HG03139 (cell line): ENCODE results near the gene RCBTB1.
"Not testable (repeated sequence)": the region's sequence is repeated elsewhere in the genome, so short reads cannot be mapped to it uniquely, and the experiment has no call there.

Source experiments
- ATAC-seq: cut with Tn5 transposase; IDR thresholded peaks from one replicate; pipeline ENCODE4 v1.9.1; 2021; ENCODE audit not compliant: unreplicated experiment

The RCBTB1 gene

DNA sequence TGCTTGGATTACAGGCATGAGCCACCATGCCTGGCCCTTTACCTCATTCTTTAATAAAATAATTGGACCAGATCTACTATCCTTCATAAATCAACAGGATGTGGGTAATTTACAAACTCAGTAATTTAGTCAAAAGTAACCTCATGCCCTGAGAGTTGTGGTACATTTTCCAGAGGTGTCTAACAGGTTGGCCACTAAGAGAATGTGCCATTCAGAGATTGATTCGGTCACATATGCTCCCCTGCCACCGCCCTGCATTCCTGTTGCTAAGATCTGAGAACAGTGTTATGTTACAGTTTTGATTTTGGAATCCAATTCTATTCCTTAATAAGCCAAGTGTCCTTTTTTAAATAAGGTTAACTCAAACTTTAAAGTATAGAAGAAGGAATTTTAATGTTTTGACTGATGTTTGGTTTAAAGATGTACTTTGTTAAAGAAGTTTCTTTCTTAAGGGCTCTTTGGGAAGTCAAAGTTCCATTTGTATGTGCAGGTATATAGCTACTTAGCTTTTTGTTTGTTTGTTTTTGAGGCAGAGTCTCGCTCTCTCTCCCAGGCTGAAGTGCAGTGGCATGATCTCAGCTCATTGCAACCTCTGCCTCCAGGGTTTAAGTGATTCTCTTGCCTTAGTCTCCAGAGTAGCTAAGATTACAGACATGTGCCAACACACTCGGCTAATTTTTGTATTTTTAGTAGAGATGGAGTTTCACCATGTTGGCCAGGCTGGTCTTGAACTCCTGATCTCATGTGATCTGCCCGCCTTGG lies 60.4 kb downstream of the RCBTB1 start:
- no peak for ATAC-seq

- no peak for ATAC-seq
Measured at GRCh38 chr13:49521224-49521623, 64.1 kb downstream of the RCBTB1 start.

DNA sequence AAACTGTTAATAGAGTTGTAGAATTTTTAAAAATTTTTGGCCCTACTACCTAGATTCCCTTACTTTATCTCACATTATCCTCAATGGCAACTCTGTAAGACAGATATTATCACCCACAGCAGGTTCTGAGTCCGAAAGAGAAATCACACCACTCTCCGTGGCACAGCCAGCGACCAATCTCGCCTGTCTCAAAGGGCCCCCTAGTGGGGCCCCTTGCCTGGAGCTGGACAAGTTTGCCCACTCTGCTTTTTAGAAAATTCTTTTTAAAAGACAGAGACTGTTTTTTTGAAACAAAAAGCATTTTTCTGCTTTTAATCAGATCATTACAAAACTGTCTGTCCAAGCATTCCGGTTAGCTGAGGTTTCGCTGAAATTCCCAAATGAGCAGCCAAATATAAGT lies 67.9 kb downstream of the RCBTB1 start:
- ATAC-seq = no peak

- no peak for ATAC-seq
Measured at GRCh38 chr13:49516467-49516866, 68.9 kb downstream of the RCBTB1 start.

- ATAC-seq = no peak
Measured at GRCh38 chr13:49512578-49512977, 72.8 kb downstream of the RCBTB1 start.

DNA sequence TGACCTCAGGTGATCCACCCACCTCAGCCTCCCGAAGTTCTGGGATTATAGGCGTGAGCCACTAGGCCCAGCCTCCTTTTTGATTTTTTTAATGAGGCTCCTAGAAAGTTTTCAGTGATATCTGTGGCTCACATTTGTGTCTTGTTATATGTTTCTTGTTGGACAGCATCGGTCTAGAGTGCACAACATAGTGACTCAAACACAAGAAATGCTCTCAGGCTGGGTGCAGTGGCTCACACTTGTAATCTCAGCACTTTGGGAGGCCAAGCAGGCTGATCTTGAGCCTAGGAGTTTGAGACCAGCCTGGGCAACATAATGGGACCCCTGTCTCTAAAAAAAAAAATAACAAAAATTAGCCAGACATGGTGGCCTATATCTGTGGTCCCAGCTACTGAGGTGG lies 81.4 kb downstream of the RCBTB1 start:
- no peak for ATAC-seq

GRCh38 chr13:49502954-49503353 lies 82.4 kb downstream of the RCBTB1 start:
- no peak for ATAC-seq

GRCh38 chr13:49499889-49500660 lies 85.3 kb downstream of the RCBTB1 start:
- no peak for ATAC-seq

DNA sequence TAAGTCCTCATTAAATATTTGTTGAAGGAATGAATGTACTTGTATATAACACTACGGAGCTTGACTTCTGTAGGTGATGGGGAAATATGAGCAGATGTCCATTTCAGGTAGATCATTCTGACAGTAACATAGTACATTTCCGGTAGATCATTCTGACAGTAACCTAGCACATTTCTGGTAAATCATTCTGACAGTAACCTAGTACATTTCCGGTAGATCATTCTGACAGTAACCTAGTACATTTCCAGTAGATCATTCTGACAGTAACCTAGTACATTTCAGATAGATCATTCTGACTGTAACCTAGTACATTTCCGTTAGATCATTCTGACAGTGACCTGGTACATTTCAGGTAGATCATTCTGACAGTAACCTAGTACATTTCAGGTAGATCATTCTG lies 87.2 kb downstream of the RCBTB1 start:
- no peak for ATAC-seq

DNA sequence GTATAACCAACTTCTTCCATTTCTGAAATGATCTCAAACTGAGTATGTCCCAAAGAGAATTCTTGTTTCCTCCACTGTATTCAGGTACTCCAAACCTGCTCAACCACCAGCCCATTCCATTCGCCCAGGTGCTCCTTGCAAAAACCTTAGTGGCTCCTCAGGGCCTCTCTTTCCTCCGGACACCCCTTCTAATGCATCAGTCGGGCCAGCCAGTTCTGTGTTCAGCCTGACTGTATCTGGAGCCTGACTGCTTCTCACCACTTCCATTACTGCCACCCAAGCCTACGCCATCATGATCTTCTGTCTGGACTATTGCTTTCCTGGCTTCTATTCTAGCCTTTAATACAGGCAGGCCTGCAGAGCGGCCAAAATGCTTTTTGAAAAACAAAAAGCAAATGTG lies 88.1 kb downstream of the RCBTB1 start:
- ATAC-seq = no peak

- not testable (repeated sequence) for ATAC-seq
Measured at GRCh38 chr13:49496837-49497236, 88.5 kb downstream of the RCBTB1 start.

- peak; percentile 83 for ATAC-seq
Measured at GRCh38 chr13:49495783-49496762, 89.3 kb downstream of the RCBTB1 start, which contains the start of gene PHF11. Gene PHF11 (plus strand): TSS chr13:49495953. CDS start chr13:49496002, 49 bp downstream.

DNA sequence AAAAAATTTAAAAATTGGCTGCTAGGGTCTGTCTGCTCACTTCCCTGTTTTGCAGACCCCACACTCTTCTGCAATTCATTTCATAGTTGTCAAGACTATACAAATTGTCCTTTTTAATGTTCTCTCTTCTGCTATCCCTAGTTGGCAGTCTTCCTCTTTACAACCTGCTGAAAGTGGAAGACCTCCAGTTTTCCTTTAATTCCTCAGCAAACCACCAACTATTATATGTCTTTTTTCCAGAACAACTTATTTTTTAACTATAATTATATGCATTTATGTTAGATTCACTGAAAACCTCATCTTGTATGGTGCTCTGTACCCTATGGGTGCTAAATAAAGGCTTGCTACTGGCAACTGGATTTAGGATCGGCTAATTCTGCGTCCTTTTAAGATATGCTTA lies 90.7 kb downstream of the RCBTB1 start:
- ATAC-seq = no peak

- no peak for ATAC-seq
Measured at GRCh38 chr13:49488563-49488962, 96.8 kb downstream of the RCBTB1 start.
